Measurements from ENCODE around the gene S100A1.
"Not testable (repeated sequence)": the region's sequence is repeated elsewhere in the genome, so short reads cannot be mapped to it uniquely, and the experiment has no call there.

S100A1 gene

GRCh38 chr1:153627715-153628626 lies at the start of gene S100A1:
S100A1 (plus strand) TSS chr1:153628434; CDS start chr1:153630522, 2,088 bp downstream.
- DNase-seq (ENCODE audit: low read depth in 2 of 2, low spot score in 1 of 2) = no peak

GRCh38 chr1:153578490-153578889 lies 49.7 kb upstream of the S100A1 start:
- DNase-seq (ENCODE audit: low read depth in 2 of 2, low spot score in 1 of 2) = no peak

- no peak for DNase-seq (ENCODE audit: low read depth in 2 of 2, low spot score in 1 of 2)
These were observed 49.3 kb upstream of the S100A1 start for GRCh38 chr1:153578936-153579335.

GRCh38 chr1:153582836-153583235 lies 45.4 kb upstream of the S100A1 start:
- DNase-seq (ENCODE audit: low read depth in 2 of 2, low spot score in 1 of 2) = not testable (repeated sequence)

- DNase-seq (ENCODE audit: low read depth in 2 of 2, low spot score in 1 of 2) = not testable (repeated sequence)
These were observed 44.7 kb upstream of the S100A1 start for GRCh38 chr1:153583514-153583913.

- no peak for DNase-seq (ENCODE audit: low read depth in 2 of 2, low spot score in 1 of 2)
These were observed 44.3 kb upstream of the S100A1 start for GRCh38 chr1:153583976-153584375.

- no peak for DNase-seq (ENCODE audit: low read depth in 2 of 2, low spot score in 1 of 2)
These were observed 43.2 kb upstream of the S100A1 start for GRCh38 chr1:153585006-153585405.

GRCh38 chr1:153586347-153586746 lies 41.9 kb upstream of the S100A1 start:
- no peak for DNase-seq (ENCODE audit: low read depth in 2 of 2, low spot score in 1 of 2)

GRCh38 chr1:153587314-153587713 lies 40.9 kb upstream of the S100A1 start:
- no peak for DNase-seq (ENCODE audit: low read depth in 2 of 2, low spot score in 1 of 2)

- not testable (repeated sequence) for DNase-seq (ENCODE audit: low read depth in 2 of 2, low spot score in 1 of 2)
These were observed 40.2 kb upstream of the S100A1 start for GRCh38 chr1:153588033-153588432.

- DNase-seq (ENCODE audit: low read depth in 2 of 2, low spot score in 1 of 2) = no peak
These were observed 39.8 kb upstream of the S100A1 start for GRCh38 chr1:153588482-153588881.

GRCh38 chr1:153592748-153593147 lies 35.5 kb upstream of the S100A1 start:
- no peak for DNase-seq (ENCODE audit: low read depth in 2 of 2, low spot score in 1 of 2)

- DNase-seq (ENCODE audit: low read depth in 2 of 2, low spot score in 1 of 2) = no peak
These were observed 31.0 kb upstream of the S100A1 start for GRCh38 chr1:153597206-153597605.

- DNase-seq (ENCODE audit: low read depth in 2 of 2, low spot score in 1 of 2) = no peak
These were observed 29.7 kb upstream of the S100A1 start for GRCh38 chr1:153598309-153599172.

GRCh38 chr1:153599847-153600246 lies 28.4 kb upstream of the S100A1 start:
- DNase-seq (ENCODE audit: low read depth in 2 of 2, low spot score in 1 of 2) = no peak

GRCh38 chr1:153602749-153603148 lies 25.5 kb upstream of the S100A1 start:
- no peak for DNase-seq (ENCODE audit: low read depth in 2 of 2, low spot score in 1 of 2)

- DNase-seq (ENCODE audit: low read depth in 2 of 2, low spot score in 1 of 2) = no peak
These were observed 22.0 kb upstream of the S100A1 start for GRCh38 chr1:153606194-153606593.

GRCh38 chr1:153607381-153607780 lies 20.9 kb upstream of the S100A1 start:
- no peak for DNase-seq (ENCODE audit: low read depth in 2 of 2, low spot score in 1 of 2)

GRCh38 chr1:153608089-153608682 lies 20.0 kb upstream of the S100A1 start:
- DNase-seq (ENCODE audit: low read depth in 2 of 2, low spot score in 1 of 2) = no peak

- no peak for DNase-seq (ENCODE audit: low read depth in 2 of 2, low spot score in 1 of 2)
These were observed 19.3 kb upstream of the S100A1 start for GRCh38 chr1:153608742-153609584.

GRCh38 chr1:153609585-153609907 lies 18.7 kb upstream of the S100A1 start:
- no peak for DNase-seq (ENCODE audit: low read depth in 2 of 2, low spot score in 1 of 2)

All from stimulated activated CD8-positive, alpha-beta memory T cell treated with anti-CD3 and anti-CD28 coated beads, Interleukin-4, amount 100 ng/mL, for 4 hours (primary cell).